Measurements from ENCODE around the gene KSR2.

GRCh38 chr12:117981267-117981666 is 12.5 kb upstream of the KSR2 start:
- TF ChIP-seq POLR2A (IDR thresholded peaks at IDR 0.05; ENCODE audit: low read length), result no peak
- no peak for TF ChIP-seq GATA1 (IDR thresholded peaks at IDR 0.05; ENCODE audit: low read depth, low read length)

Measured in erythroblast (primary cell).